NCI-H187 (cell line): ENCODE results near the gene EIF4G1.
"Not testable (repeated sequence)": the region's sequence is repeated elsewhere in the genome, so short reads cannot be mapped to it uniquely, and the experiment has no call there.

Source experiments
- DNase-seq, 2 experiments: peaks; one replicate each; lab custom pipeline; 2025; lab: John Stamatoyannopoulos, UW

EIF4G1 gene

DNA sequence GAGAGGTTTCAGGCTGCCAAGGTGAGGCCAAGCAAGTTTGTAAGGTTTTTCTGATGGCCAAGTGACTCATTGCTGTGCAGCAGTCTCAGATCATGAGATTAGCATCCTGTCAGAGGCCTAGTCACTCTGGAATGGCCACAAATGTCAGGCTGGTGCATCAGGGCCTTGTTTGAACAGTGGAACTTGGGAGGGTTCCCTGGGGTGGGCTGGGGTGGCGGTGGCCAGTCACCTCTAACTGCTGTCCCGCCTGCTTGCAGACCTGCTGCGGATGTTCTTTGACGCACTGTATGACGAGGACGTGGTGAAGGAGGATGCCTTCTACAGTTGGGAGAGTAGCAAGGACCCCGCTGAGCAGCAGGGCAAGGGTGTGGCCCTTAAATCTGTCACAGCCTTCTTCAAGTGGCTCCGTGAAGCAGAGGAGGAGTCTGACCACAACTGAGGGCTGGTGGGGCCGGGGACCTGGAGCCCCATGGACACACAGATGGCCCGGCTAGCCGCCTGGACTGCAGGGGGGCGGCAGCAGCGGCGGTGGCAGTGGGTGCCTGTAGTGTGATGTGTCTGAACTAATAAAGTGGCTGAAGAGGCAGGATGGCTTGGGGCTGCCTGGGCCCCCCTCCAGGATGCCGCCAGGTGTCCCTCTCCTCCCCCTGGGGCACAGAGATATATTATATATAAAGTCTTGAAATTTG lies 20.2 kb downstream of the EIF4G1 start:
- no peak for DNase-seq

DNA sequence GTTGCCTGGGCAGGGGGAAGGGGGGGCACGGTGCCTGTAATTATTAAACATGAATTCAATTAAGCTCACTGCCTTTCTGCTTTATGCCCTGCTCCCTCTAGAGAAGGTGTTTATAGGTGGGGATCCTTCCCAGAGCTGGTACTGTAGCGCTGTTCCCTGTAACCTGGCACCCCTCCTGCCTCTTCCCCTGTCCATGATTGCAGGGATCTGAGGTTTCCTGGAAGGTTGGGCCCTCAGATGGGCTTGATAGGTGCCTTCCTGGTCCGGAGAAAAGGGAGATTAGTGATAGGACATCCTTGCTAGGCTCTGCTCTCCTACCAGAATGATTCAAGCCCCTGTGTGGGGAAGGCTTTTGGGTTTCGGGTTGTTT lies 20.9 kb downstream of the EIF4G1 start:
- DNase-seq = no peak

DNA sequence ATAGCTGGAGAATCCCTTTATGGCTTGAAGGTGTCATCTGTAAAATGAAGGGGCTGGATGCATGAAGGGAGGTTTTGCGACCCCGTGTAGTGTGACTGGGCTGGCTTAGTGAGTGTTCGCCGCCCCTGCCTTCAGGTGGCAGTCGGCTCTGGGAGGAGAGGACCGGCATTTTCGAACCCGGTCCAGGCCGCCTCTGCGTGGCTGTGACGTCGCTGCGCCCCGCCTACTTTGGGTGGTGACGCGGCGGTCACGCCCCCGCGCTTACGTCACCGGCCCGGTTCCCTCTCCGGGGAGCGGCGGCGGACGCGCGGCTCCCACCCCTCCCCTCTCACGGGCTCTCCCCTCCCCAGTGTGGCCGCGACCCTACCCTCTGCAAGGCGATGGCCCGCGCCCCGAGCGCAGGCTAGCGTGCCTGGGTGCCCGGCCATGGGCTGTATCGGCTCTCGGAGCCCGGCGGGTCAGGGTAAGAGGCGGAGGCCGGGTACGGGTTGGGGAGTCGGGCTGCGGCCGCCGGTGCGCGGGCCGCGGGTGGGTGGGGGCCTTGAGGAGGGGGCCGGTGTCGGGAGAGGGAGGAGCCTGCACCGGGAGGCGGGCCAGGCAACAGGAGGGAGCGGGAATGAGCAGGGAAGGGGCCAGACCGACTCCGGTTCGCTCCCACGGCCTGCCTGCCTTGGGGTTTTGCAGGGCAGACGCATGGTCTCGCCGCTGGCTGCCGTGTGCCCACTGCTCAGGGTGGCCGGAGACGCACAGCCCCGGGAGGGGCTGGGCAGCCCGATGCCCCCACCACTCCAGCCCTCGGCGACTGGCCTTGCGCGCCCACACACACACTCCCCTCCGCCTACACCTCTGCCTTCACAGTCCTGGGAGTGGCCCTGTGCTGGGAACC lies 21.5 kb downstream of the EIF4G1 start:
- peak; percentile 34 to 40 for DNase-seq

DNA sequence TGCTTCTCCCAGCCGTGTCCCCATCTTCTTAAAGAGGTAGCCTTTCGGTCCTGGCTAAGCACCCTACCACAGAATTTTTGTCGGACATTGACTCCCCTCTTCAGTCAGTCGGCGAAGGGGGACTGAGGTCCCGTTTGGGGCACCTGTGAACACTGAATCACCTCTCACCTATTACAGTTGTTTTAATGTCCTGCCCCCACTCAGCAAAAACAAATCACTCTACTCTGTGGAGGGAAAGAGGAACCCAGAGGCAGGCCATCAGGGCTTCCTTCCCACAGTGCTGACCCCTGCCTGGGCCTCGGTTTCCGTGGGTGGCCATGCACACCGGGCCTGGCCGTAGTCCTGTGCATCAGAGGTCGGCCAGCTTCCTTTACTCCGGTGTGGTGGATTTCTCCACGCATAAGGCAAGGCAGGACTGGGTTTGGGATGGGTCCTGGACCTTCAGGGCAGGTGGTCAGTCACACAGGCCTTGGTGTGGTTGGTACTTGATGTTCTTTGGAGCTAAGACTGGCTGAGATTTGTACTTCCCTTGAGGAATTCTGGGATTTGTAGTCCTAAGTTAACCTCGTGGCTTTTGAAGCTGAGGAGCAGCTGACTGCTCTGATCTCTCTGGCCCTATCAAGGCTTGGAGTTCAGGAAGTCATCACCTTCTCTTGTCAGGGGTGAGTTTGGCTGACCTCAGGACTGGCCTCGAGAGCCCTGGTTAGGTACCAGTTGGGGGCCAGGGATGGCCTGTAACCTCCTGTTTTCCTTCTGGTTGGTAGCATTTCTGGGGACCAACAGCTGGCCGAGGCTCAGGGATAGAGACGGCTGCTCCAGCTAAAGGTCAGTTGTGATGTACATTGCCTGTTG lies 22.4 kb downstream of the EIF4G1 start:
- no peak for DNase-seq

DNA sequence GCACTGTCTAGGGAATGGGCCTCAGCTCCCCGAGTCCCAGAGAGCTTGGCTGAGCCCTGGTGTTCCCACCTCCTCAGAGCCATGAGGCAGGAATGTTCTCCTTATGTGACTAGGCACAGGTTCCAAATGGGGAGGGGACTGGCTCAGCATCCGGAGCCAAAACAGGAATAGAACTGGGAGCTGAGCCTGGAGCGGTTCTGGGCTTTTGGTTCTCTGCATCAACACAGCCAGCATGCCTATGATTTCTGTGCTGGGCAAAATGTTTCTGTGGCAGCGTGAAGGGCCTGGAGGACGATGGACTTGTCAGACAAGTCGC lies 23.0 kb downstream of the EIF4G1 start, which contains the start of gene FAM131A:
FAM131A (plus strand) TSS at position 202 of the 316 bp plus-strand sequence; CDS start at position 233, 31 bp downstream.
- no peak for DNase-seq

DNA sequence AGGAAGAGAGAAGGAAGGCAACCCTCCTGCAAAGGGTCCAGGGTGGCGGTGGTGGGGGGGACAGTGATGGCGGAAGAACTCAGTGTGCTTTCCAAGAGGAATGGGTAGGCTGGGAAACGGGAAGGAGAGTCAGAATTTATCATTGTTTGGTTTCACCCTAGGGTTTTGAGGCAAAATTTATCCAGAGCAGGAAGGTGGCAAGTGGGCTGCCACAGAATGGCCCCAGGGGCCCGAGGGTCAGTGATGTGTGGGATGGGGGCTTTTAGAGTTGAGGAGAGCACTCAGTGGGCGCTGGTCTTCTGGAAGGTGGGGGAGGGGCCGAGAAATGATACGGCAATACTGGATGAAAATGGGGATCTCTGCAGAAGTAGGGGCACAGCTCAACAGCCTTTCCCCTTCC lies 23.6 kb downstream of the EIF4G1 start:
- no peak for DNase-seq

DNA sequence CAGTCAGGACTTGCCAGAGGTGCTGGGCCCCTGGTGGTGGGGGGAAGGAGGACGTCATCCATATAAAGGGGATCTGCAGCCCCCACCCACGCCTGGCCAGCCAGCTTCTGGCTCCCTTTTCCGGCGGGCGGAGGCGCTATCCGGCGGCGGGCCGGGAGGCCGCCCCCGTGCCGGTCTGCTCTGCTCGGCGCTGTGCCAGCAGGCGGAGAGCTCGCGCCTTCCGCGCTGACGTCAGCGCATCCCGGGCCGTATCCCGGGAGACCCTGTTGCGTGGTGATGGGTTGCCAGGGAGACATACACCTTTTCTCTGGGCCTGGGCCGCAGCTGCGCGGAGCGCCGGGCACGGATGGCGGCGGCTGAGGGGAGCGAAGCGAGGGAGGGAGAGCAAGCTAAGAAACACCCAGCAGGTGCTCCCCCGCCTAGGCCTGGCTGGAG lies 24.1 kb downstream of the EIF4G1 start:
- peak; percentile 70 to 76 for DNase-seq

DNA sequence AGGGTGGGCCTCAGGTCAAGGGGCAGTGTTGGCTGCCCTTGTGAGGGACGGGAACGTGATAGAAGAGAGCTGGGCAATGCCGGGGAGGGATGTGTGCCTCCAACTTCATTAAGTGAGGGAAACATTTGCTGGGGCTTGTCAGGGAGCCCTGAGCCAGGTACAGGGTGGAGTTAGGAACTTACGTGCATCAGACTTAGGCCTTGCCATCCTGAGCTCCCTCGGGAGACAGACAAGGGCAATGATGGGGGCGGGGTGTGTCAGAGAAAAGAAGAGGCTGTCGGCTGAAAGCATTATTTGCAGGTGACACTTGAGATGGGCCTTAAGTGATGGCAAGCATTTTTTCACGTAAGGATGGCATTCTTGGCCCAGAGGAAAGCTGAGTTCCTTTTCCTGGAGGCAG lies 24.6 kb downstream of the EIF4G1 start:
- DNase-seq = peak; percentile 66 to 70

DNA sequence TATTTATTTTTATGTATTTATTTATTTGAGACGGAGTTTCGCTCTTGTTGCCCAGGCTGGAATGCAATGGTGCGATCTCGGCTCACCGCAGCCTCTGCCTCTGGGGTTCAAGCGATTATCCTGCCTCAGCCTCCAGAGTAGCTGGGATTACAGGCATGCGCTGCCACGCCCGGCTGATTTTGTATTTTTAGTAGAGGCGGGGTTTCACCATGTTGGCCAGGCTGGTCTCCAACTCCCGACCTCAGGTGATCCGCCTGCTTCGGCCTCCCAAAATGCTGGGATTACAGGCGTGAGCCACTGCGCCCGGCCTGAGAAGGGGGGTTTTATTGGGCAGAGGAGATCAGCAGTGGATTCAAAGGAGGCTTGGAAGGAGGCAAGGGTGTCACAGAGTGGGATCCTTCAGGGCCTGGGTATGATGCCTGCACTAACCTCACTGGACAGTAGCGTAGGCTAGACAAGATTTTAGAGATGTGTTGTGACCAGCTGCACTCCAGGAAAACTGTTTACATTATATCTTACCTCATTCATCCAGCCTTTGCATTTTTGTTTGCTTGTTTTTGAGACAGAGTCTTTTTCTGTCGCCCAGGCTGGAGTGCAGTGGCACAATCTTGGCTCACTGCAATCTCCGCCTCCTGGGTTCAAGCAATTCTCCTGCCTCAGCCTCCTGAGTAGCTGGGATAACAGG lies 25.2 kb downstream of the EIF4G1 start:
- DNase-seq = not testable (repeated sequence)

DNA sequence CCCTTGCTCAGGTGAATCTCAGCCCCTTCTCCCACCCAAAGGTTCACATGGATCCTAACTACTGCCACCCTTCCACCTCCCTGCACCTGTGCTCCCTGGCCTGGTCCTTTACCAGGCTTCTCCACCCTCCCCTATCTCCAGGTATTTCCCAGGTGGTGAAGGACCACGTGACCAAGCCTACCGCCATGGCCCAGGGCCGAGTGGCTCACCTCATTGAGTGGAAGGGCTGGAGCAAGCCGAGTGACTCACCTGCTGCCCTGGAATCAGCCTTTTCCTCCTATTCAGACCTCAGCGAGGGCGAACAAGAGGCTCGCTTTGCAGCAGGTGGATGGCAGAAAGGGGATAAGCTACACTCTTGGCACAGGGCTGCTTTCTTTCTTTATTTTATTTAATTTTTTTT lies 27.5 kb downstream of the EIF4G1 start:
- DNase-seq = peak; percentile 22 to 65

DNA sequence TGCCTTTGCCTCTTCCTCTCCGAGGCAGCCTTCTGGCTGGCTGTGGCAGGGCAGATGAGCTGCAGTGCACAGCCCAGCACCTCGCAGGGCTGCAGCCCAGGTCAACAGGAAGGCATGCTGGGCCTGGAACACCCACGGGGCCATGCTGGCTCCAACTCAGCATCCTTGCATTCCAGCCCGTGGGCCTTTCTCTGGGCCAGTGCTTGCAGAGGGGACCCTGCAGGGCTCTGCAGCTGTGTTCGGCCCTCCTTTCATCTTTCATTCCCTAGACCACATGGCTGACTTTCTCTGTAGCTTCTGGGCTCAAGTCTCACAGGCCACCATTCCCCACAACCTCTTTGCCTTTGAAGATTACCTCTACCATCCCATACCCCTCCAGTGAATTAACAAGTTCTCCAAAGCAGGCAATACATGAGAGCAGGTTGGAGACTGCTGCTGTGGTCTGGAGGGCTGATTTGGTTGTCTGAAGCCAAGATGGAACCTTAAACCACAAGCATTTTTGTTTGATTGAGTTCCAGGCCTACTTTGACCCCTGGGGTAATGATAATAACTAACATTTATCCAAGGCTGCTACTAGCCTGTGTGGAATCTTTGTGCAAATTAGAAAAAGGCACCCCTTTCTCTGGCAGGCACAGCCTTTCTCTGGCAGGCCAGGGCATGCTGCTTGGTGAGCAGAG lies 28.9 kb downstream of the EIF4G1 start:
- DNase-seq = no peak

DNA sequence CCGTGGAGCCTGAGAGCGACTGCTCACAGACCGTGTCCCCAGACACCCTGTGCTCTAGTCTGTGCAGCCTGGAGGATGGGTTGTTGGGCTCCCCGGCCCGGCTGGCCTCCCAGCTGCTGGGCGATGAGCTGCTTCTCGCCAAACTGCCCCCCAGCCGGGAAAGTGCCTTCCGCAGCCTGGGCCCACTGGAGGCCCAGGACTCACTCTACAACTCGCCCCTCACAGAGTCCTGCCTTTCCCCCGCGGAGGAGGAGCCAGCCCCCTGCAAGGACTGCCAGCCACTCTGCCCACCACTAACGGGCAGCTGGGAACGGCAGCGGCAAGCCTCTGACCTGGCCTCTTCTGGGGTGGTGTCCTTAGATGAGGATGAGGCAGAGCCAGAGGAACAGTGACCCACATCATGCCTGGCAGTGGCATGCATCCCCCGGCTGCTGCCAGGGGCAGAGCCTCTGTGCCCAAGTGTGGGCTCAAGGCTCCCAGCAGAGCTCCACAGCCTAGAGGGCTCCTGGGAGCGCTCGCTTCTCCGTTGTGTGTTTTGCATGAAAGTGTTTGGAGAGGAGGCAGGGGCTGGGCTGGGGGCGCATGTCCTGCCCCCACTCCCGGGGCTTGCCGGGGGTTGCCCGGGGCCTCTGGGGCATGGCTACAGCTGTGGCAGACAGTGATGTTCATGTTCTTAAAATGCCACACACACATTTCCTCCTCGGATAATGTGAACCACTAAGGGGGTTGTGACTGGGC lies 30.3 kb downstream of the EIF4G1 start:
- DNase-seq = no peak

DNA sequence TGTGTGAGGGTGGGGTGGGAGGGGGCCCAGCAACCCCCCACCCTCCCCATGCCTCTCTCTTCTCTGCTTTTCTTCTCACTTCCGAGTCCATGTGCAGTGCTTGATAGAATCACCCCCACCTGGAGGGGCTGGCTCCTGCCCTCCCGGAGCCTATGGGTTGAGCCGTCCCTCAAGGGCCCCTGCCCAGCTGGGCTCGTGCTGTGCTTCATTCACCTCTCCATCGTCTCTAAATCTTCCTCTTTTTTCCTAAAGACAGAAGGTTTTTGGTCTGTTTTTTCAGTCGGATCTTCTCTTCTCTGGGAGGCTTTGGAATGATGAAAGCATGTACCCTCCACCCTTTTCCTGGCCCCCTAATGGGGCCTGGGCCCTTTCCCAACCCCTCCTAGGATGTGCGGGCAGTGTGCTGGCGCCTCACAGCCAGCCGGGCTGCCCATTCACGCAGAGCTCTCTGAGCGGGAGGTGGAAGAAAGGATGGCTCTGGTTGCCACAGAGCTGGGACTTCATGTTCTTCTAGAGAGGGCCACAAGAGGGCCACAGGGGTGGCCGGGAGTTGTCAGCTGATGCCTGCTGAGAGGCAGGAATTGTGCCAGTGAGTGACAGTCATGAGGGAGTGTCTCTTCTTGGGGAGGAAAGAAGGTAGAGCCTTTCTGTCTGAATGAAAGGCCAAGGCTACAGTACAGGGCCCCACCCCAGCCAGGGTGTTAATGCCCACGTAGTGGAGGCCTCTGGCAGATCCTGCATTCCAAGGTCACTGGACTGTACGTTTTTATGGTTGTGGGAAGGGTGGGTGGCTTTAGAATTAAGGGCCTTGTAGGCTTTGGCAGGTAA lies 31.1 kb downstream of the EIF4G1 start:
- peak; percentile 8 to 21 for DNase-seq

DNA sequence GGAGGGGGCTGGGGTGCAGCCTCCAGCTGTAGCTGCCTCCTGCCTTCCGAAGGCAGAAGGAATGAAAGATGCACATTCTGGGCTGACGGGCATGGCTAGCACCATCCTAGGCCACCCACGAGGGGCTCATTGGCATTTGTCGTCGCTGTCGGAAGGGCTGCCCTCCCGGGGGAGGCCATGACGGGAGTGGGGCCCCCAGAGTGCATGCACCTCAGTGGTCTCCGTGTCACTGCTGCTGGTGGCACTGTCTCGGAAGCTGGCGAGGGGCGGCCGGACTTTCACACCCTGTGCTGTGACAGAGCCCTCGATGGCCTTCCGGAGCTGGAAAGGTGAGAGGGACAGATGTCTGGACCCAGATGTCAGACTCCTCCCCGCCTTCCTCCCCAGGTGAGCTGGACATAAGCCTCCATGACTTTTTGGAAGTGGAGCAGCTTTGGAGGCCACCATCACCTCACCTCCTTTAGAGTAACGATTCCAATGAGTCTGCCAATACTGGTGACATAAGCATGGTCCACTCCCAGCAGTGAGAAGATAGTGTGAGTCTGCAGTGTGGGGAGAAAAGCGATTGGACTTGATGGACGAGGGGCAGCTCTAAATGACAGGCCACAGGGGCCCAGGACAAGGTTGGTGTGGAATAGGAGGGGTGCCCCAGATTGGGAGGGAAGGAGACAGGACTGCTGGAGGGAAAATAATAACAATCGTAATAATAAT lies 32.2 kb downstream of the EIF4G1 start:
- DNase-seq = no peak

DNA sequence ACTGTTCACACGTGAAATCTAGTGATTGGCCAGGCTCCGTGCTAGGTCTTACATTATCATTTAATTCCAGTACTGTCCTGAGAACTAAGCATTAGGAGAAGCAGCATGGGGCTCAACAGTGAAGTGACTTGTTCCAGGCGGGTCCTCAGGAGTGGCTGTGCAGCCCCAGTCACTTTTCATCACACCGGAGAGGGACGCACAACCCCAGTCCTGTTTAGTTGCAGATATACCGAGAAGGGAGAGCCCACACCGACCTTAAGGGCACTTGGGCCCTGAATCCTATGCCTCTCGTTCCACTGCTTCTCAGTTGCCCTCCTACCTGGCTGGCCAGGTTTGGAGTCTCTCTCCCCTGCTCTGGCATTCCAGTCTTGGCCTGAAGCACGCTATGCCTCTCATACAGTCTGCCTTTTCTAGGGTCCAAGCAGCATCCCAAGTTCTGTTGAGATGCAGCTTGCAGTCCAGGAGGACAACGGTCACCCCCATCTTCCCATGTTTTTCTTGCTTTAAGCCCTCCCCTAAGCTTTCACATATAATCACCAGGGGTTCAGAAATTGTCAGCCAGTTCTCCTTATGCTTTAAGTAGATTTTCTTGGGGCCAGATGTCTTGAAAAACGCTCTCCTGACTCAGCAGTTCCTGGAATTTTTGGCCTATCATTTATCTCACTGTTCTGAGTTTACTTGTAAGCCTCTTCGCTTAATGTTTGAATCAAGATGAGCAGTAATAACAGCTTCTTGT lies 33.1 kb downstream of the EIF4G1 start:
- no peak for DNase-seq

DNA sequence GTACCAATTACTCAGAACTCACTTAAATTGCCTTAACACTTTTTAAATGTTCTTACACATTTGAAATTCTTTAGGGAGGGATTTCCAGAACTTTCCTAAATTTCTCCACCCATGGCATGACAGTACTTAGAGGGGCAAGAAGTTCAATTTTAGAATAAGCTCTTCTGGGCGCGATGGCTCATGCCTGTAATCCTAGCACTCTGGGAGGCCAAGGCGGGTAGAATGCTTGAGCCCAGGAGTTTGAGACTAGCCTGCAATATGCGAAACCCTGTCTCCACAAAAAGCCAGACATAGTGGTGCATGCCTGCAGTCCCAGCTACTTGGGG lies 33.6 kb downstream of the EIF4G1 start:
- no peak for DNase-seq

DNA sequence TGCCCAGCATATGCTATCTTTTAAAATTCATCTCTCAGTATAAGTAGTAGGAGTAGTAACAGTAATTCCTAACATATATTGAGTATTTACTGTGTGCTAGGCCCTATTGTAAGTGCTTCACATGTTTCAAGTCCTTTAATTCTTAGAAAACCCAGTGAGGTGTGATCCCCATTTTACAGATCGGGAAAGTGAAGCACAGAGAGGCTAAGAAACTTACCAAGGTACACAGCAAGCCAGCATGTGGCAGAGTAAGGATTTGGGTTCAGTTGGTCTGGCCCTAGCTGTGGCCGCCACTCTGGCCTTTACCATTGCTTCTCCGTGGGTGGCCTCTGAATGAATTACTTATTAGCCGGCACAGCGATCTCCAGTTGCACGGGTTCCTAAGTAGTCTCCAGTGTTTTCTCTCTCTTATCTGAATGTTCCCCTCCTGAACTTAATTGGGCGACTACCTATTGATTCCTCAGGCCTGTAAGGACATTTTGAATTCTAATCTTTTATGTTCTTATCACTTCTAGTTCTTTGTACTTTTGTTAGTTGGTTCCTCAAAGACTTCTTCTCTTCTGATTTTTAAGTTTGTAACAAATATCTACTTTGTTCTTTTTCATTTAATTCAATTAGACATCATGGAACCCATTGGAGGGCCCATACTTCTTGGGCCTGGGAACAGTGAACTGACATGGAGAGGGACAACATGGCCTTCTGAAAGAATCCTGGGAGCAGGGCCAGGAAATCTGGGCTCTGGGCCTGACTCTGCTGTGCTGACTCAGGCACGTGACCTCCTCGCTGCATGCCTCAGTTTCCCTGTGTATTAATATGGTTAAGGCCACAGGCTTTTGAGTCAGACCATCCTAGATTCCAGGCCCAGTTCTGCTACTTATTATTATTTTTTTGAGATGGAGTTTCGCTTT lies 35.4 kb downstream of the EIF4G1 start:
- DNase-seq = no peak
